ENCODE measurements around the gene TRMO.

Gene TRMO

DNA sequence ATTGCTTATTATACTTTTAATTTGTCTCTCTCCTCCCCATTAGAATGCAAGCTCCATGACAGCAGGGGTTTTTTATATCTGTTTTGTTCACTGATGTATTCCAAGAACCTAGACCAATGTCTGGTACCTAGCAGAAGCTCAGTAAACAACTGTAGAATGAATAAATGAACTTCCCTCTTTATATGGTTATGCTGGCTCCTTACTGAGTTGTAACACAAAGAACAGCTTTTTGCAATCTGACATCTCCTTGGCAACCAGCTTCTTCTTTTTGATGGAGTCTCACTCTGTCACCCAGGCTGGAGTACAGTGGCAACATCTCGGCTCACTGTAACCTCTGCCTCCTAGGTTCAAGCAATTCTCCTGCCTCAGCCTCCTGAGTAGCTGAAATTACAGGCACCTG lies 13.6 kb downstream of the TRMO start:
- Histone ChIP-seq H3K9me3 (ENCODE audit: control insufficient read depth, insufficient read depth, low read depth, low read length) (no peaks in the 10 kb centered on the region), H3K27ac (ENCODE audit: extremely low read depth, low read depth, low read length) (no peak overlapping the region), H3K36me3 (ENCODE audit: control insufficient read depth in 2 of 2, insufficient read depth in 1 of 2, low read length in 2 of 2) (peaks cover 0 to 73% of the 10 kb centered on the region in 2 experiments; a peak in 1 of 3 replicates), H3K4me1 (ENCODE audit: control insufficient read depth, insufficient read depth, low read length) (no peaks in the 10 kb centered on the region), H3K4me3 (ENCODE audit: low read depth, low read length) (no peak overlapping the region)
- CTCF ChIA-PET, result interaction anchor here (0.7 to 4.4 kb wide), 3 partner anchors 8 to 18 kb away, joined by 3 to 30 read pairs (median 17); no protein-coding TSS in a partner anchor
- TF ChIP-seq FEZF1 (tag by site-specific recombination; IDR thresholded peaks at IDR 0.05) (no peak), ZNF776 (tag by site-specific recombination; IDR thresholded peaks at IDR 0.05; ENCODE audit: borderline replicate concordance) (no peak)
- POLR2A ChIA-PET, result interaction anchor here (1.0 kb wide), 1 partner anchor 13 kb away, joined by 3 read pairs; the partner anchor contains the start of gene TRMO

DNA sequence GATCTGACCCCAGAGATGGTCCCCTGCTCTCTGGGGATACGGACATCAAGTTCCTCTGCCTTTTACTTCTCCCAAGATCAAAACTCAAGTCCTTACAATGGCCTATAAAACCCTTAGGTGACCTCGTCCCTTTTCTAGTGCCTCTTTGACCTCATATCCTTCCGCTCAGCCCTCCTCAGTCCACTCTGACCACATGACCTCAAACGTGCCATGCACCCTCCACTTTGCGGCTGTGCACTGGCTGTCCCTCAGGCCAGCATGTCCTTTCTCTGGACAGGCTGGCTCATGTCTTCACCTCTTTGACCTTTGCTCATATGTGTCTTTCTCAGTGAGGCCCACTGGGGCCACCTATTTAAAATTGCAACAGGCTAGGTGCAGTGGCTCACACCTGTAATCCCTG lies 14.7 kb downstream of the TRMO start:
- TF ChIP-seq, protein P1, sequence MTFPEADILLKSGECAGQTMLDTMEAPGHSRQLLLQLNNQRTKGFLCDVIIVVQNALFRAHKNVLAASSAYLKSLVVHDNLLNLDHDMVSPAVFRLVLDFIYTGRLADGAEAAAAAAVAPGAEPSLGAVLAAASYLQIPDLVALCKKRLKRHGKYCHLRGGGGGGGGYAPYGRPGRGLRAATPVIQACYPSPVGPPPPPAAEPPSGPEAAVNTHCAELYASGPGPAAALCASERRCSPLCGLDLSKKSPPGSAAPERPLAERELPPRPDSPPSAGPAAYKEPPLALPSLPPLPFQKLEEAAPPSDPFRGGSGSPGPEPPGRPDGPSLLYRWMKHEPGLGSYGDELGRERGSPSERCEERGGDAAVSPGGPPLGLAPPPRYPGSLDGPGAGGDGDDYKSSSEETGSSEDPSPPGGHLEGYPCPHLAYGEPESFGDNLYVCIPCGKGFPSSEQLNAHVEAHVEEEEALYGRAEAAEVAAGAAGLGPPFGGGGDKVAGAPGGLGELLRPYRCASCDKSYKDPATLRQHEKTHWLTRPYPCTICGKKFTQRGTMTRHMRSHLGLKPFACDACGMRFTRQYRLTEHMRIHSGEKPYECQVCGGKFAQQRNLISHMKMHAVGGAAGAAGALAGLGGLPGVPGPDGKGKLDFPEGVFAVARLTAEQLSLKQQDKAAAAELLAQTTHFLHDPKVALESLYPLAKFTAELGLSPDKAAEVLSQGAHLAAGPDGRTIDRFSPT (tag by site-specific recombination; IDR thresholded peaks at IDR 0.05), result no peak
- no peak for TF ChIP-seq ZNF169 (tag by site-specific recombination; IDR thresholded peaks at IDR 0.05)
- no peak for TF ChIP-seq RBAK (tag by site-specific recombination; IDR thresholded peaks at IDR 0.05)
- TF ChIP-seq ZNF548 (tag by site-specific recombination; IDR thresholded peaks at IDR 0.05), result no peak
- TF ChIP-seq ZNF223 (tag by site-specific recombination; IDR thresholded peaks at IDR 0.05), result no peak
- TF ChIP-seq ZNF544 (tag by site-specific recombination; IDR thresholded peaks at IDR 0.05), result no peak
- no peak for TF ChIP-seq ZNF433 (tag by site-specific recombination; IDR thresholded peaks at IDR 0.05; ENCODE audit: low read depth)
- TF ChIP-seq ZNF239 (tag by site-specific recombination; IDR thresholded peaks at IDR 0.05), result no peak
- TF ChIP-seq ZNF184 (tag by site-specific recombination; IDR thresholded peaks at IDR 0.05), result no peak
- TF ChIP-seq, protein P2, sequence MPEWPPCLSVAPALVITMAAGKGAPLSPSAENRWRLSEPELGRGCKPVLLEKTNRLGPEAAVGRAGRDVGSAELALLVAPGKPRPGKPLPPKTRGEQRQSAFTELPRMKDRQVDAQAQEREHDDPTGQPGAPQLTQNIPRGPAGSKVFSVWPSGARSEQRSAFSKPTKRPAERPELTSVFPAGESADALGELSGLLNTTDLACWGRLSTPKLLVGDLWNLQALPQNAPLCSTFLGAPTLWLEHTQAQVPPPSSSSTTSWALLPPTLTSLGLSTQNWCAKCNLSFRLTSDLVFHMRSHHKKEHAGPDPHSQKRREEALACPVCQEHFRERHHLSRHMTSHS (tag by site-specific recombination; IDR thresholded peaks at IDR 0.05), result no peak
- no peak for TF ChIP-seq ZNF830 (tag by site-specific recombination; IDR thresholded peaks at IDR 0.05; ENCODE audit: low read depth)
- TF ChIP-seq ZNF146 (tag by site-specific recombination; IDR thresholded peaks at IDR 0.05), result no peak
- TF ChIP-seq ZNF133 (tag by site-specific recombination; IDR thresholded peaks at IDR 0.05), result no peak
- TF ChIP-seq KLF7 (tag by site-specific recombination; IDR thresholded peaks at IDR 0.05; ENCODE audit: borderline replicate concordance), result no peak
- TF ChIP-seq, protein P3, sequence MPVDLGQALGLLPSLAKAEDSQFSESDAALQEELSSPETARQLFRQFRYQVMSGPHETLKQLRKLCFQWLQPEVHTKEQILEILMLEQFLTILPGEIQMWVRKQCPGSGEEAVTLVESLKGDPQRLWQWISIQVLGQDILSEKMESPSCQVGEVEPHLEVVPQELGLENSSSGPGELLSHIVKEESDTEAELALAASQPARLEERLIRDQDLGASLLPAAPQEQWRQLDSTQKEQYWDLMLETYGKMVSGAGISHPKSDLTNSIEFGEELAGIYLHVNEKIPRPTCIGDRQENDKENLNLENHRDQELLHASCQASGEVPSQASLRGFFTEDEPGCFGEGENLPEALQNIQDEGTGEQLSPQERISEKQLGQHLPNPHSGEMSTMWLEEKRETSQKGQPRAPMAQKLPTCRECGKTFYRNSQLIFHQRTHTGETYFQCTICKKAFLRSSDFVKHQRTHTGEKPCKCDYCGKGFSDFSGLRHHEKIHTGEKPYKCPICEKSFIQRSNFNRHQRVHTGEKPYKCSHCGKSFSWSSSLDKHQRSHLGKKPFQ (tag by site-specific recombination; IDR thresholded peaks at IDR 0.05), result no peak
- no peak for TF ChIP-seq ZNF404 (tag by site-specific recombination; IDR thresholded peaks at IDR 0.05)
- TF ChIP-seq ZNF837 (tag by site-specific recombination; IDR thresholded peaks at IDR 0.05), result no peak
- H3K36me3 ChIP-seq (ENCODE audit: control insufficient read depth in 2 of 2, insufficient read depth in 1 of 2, low read length in 2 of 2), result peaks cover 0 to 66% of the 10 kb centered on the region in 2 experiments; a peak in 1 of 3 replicates
- no peaks in the 10 kb centered on the region for H3K9me3 ChIP-seq (ENCODE audit: control insufficient read depth, insufficient read depth, low read depth, low read length)
- ChIA-PET POLR2A (interaction anchor here (0.6 kb wide), 1 partner anchor 179 kb away, joined by 5 read pairs; no protein-coding TSS in a partner anchor), CTCF (no interaction called here)
- no peak overlapping the region for H3K4me3 ChIP-seq (ENCODE audit: low read depth, low read length)
- H3K4me1 ChIP-seq (ENCODE audit: control insufficient read depth, insufficient read depth, low read length), result no peaks in the 10 kb centered on the region
- H3K27ac ChIP-seq (ENCODE audit: extremely low read depth, low read depth, low read length), result no peak overlapping the region

Data from HEK293 (cell line).